ENCODE measurements around the gene BPIFA2. TPM values are rescaled to one million over a fixed set of nuclear protein-coding genes. Genes with fewer than 3 reads are reported as not detected.

Gene BPIFA2
- polyA plus RNA-seq, 3 donors: not detected

DNA sequence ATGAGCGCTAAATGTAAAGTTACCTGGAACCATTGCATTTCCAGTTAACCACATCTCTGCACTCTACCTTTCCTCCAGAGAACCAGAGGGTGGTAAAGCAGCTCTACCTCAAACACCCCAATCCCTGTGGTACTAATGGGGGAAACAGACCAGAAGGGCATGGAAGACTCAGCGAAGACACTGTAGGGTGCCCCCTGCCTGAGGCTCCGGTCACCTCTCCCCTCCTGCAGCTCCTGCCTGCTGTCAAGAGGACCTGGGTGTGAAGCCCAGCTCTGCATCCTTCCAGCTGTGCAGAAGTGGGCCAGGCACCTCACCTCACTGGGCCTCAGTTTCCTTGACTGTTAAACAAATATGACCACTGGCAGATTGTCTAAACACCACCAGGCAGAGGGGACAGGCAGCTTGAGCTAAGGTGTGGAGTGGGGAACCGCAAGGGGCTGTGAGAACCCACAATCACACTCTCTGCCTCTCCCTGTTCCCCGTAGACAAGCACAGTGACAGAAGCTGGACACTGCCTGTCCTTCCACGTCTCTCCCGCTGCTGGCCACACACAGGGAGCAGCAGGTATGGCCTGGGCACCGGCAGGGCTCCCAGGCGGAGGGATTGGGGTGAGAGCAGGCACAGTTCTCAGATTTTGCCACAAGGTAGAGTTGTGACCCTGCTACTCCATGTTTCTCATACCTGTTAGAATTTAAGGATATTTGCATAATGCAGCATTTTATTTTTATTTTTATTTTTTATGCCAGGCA, 9.1 kb upstream of the BPIFA2 start:
- H3K27ac ChIP-seq (ENCODE audit: low read depth, low read length): no peak overlapping the region
- WGBS, 3 donors: 70 to 82% (median 81%) methylated on average over 9 of the region's 9 CpGs

DNA sequence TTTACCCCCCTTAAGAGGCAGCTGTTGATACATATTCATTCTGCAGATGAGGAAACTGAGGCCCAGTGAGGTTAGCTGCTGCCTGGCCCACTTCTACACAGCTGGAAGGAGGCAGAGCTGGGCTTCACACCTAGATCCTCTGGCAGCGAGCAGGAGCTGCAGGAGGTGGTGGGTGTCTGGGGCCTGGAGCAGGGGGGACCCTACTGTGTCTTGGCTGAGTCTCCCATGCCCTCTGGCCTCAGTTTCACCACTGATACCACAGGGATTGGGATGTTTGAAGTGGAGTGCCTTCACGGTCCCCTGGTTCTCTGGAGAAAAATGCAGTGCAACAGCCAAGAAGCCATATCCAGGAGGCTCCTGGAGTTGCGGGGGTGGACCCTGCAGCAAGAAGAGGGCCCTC, 8.2 kb upstream of the BPIFA2 start:
- 73 to 80% (median 75%) methylated on average over 3 of the region's 3 CpGs for whole genome bisulfite sequencing, 3 donors
- no peak overlapping the region for H3K27ac ChIP-seq (ENCODE audit: low read depth, low read length)

DNA sequence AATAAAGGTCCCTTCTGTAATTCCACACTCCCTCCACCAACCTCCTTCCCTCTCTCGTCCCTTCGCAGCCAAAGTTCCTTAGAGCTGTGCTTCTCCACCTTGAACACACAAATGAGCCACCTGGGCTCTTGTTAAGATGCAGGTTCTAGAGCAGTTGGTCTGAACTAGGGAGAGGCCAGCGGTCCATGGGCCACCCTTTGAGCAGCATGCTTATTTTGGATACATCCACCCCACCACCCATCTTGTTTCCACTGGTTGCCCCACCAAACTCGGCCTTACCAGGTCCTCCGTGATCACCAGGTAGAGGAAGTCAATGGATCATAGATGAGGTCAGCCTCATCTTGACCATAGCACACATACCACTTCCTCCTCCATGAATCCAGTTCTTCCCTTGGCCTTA, 7.3 kb upstream of the BPIFA2 start:
- no peak overlapping the region for H3K27ac ChIP-seq (ENCODE audit: low read depth, low read length)
- WGBS, 3 donors: 70 to 87% (median 79%) methylated on average over 5 of the region's 5 CpGs

DNA sequence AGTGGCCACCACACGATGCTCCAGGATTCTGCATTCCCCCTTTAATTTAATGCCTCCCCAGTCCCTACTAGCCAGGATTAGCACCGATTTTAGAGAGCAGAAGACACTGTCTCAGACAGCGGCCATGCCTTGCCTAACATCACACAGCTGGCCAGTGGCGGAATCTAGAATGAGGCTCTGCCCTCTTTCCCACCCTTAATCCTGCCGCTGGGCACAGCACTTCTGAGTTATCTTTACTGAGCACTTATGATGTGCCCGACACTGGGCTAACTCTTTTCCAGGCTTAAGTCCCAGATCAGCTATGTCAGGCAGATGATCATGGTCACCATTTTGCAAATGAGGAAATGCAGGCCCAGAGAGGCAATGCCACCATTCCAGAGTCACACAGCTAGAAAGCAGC, 5.6 kb upstream of the BPIFA2 start:
- no peak overlapping the region for H3K27ac ChIP-seq (ENCODE audit: low read depth, low read length)
- WGBS, 3 donors: 83 to 88% (median 88%) methylated on average over 6 of the region's 6 CpGs

DNA sequence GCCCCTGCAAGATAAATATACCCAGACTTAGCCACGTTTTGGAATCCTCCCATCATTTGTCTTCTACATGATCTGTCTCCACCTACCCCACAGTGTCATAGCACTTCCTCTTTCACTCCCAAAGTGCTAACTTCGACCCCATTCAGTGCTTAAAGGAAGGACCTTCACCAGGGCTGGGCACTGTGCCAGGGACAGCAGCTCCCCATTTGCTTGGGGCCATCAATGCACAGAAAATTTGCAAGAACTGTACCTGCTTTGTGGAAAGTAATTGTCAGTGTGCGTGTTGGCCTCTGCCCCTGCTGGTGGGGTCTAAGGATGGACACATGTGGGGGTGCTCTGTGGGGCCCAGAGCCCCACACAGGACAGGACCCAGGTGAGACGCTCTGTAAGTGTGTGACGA, 5.2 kb upstream of the BPIFA2 start:
- 44 to 59% (median 52%) methylated on average over 5 of the region's 5 CpGs for WGBS, 3 donors

DNA sequence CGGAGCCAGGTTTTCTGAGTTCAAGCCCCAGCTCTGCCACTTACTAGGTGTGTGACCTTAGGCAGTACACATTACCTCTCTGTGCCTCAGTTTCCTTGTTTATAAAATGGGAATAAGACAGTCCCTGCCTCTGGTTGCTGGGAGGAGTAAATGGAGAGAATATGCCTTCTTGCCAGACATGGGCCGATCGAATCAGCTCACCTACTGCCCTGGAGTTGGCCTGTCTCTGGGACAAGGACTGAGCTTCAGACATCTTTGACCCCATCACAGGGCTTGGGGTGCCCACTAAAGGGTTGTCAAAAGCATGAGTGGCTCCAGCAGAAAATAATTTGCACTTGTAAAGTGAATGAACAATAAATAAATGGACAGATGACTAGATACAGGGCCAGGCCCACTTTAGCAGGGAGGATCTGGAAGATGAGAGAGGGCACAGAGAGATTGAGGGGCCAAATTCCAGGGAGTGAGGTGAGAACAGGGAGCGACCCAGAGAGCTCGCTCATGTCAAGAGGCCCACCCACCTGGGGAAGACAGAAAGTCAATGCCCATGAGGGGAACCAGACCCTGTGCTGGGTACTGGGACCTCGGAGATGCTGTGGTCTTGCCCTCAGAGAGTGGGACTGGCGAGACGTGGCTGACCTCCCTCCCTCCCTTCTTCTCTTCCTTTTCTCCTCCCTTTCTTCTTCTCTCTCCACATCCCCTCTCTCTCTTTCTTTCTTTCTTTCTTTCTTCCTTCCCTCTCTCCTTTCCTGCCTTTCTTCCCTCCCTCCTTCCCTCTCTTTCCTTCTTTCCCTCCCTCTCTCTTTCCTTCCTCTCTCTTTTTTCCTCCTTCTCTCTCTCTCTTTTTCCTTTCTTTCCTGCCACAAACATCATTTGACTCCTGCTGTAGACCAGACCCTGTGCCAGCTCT, 3.9 kb upstream of the BPIFA2 start:
- H3K27ac ChIP-seq (ENCODE audit: low read depth, low read length): no peak overlapping the region
- 69 to 78% (median 75%) methylated on average over 8 of the region's 8 CpGs for WGBS, 3 donors

More for the DNA sequence above, 5.2 kb upstream of the BPIFA2 start:
- H3K27ac ChIP-seq (ENCODE audit: low read depth, low read length): no peak overlapping the region

DNA sequence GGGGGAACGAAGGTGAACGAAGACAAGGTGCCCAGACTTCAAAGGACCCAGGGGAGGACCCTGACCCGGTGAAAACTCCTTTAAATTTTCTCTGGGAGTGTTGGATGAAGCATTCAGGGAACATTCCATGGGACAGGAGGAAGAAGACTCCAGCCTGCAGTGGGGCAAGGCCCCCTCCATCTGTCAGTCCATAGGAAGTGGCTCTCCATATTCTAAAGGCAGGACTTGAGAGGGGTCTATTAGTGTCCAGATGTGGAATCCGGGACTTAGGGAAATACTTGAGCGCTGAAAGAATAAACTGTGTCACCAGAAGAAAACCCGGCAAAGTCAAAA, 3.2 kb upstream of the BPIFA2 start:
- H3K27ac ChIP-seq (ENCODE audit: low read depth, low read length): no peak overlapping the region
- 66 to 78% (median 75%) methylated on average over 6 of the region's 6 CpGs for WGBS, 3 donors

DNA sequence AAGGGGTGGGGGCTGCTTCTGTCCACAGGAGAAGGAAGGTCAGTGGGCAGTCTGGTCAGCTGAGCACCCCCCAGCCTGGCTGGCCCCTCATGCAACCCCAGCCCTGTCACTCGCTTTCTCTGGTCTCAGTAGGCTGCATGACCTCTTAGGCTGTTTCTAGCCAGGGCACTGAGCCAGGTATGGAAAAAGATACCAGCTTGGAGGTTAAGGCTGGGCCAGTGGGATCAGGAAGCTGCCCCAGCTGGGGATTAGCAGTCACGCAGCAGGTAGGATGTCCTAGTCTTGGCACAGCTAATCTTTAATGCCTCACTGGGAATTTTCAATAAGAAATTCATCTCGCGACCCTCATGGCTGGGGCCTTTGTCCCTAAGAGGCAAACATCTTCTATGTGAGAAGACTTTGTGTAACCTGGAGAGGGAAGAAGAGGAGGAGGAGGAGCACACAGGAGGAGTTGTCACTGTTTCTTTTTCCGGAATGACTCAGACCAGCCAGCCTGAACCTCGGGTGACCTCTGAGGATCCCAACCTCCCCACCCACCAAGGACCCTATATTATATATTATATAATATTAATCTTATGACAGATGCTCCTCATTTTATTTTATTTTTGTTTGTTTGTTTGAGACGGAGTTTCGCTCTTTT, 2.4 kb upstream of the BPIFA2 start:
- 65 to 80% (median 77%) methylated on average over 8 of the region's 8 CpGs for WGBS, 3 donors
- no peak overlapping the region for H3K27ac ChIP-seq (ENCODE audit: low read depth, low read length)

DNA sequence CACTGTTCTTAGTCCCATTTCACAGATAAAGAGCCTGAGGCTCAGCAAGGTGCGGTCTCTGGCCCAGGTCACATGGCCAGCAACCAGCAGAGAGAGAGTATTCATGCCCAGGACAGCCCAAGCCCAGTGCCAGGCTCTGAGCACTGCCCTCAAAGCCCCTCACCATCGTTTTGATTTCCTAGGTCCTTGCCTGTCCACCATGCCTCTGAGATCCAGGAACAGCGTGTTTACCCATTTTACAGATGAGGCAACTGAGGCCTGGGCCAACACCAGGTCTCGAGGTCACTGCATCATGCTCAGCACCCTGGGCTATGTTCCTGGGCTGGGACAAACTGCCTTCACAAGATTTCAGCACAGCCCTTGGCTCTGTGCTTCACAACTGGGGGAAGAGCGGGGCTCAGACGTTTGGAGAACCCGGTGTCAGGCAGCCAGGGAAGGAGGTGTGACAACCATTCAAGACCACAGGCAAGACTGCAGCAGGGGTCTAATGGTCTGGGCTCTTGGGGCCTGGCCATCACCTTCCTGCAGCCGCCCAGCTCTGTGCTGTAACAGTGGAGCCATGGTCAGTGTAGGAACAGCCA, 1.3 kb upstream of the BPIFA2 start:
- 78 to 82% (median 79%) methylated on average over 8 of the region's 8 CpGs for WGBS, 3 donors

DNA sequence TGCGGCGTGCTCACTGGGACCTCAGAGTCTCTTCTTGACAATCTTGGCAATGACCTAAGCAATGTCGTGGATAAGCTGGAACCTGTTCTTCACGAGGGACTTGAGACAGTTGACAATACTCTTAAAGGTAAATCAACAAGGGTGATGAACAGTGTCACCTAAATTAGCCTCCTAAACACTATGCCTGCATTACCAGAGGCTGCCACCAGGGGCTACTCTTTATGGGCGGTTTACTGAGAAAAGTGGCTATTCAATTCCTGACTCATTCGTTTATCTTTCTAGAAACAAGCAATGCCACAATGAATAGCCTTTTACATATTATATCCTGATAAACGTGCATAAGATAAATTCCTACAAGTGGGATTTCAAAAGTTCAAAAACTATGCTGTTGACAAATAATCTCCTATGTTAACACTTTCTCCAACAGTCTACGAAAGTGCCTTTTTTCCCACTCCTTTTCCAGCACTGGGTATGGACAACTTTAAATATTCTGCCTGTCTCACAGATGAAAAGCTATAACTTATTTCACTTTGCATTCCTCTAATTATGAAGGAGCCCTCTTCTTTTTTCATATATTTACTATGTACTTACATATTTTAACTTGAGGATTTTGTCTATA, 1.3 kb downstream of the BPIFA2 start:
- WGBS, 3 donors: 52 to 55% (median 53%) methylated on average over 8 of the region's 8 CpGs
- no peak overlapping the region for H3K27ac ChIP-seq (ENCODE audit: low read depth, low read length)

More for the DNA sequence above, 1.3 kb upstream of the BPIFA2 start:
- no peak overlapping the region for H3K27ac ChIP-seq (ENCODE audit: low read depth, low read length)

DNA sequence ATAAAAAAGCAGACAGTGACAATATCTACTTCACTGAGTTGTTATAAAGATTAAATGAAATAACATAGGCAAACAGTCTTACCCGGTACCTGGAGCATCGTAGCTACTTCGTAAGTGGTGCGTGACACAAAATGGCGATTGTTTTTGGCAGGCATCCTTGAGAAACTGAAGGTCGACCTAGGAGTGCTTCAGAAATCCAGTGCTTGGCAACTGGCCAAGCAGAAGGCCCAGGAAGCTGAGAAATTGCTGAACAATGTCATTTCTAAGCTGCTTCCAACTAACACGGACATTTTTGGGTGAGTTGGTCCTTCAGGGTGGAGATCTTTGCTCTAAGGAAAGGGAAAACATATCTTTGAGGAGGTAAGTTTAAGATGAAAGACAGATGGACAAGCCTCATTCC, 4.8 kb downstream of the BPIFA2 start:
- H3K27ac ChIP-seq (ENCODE audit: low read depth, low read length): no peak overlapping the region
- WGBS, 3 donors: 53 to 56% (median 54%) methylated on average over 7 of the region's 7 CpGs

DNA sequence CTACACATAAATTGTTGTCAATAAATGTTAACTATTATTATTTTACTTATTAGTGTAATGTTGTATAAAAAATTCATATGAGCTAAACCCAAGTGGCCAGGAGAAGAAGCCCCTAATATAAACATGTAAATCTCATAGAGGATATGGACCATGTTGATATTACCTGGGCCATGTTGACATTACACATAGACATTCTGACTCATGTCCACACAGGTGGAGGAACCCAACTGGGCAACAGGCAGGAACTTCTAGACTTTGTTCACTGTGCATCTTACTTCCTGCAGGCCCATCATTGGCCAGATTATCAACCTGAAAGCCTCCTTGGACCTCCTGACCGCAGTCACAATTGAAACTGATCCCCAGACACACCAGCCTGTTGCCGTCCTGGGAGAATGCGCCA, 7.2 kb downstream of the BPIFA2 start:
- no peak overlapping the region for H3K27ac ChIP-seq (ENCODE audit: low read depth, low read length)
- WGBS, 3 donors: 80 to 90% (median 87%) methylated on average over 3 of the region's 3 CpGs

DNA sequence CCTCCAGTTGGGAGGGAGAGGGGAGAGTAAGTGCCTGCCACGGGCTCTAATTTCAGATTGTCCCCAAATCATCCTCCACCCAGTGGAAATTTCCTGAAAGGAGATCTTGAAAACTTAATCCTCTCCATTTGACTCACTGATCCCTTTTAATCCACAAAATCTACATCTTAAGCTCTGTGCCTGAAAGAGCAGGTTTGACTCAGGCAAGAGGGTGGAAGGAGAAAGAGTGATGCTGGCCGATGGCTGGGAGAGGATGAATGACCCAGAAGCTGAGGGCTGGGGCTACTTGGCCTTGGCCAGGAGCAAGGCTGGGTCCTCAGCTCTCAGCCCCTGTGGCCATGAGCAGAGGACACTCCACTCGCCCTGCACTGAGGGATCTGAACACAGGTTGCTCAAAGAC, 8.1 kb downstream of the BPIFA2 start:
- WGBS, 3 donors: 66 to 79% (median 74%) methylated on average over 3 of the region's 3 CpGs
- no peak overlapping the region for H3K27ac ChIP-seq (ENCODE audit: low read depth, low read length)

DNA sequence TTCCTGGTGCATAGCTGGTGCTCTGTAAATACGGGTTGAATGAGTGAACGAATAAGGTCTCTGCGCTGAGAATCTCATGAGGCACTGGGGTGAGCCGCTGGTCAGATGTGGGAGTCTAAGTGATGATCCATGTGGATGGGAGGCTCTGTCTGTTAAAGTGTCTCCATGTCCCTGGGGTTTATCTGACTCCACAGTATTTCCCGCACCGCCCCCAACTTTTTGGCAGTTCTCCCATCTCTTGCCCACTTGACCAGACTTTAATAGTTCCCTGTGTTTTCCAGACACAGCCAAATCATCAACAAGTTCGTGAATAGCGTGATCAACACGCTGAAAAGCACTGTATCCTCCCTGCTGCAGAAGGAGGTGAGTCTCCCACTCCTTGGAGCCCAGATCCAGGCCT, 9.9 kb downstream of the BPIFA2 start:
- H3K27ac ChIP-seq (ENCODE audit: low read depth, low read length): no peak overlapping the region
- WGBS, 3 donors: 60 to 65% (median 63%) methylated on average over 9 of the region's 9 CpGs

DNA sequence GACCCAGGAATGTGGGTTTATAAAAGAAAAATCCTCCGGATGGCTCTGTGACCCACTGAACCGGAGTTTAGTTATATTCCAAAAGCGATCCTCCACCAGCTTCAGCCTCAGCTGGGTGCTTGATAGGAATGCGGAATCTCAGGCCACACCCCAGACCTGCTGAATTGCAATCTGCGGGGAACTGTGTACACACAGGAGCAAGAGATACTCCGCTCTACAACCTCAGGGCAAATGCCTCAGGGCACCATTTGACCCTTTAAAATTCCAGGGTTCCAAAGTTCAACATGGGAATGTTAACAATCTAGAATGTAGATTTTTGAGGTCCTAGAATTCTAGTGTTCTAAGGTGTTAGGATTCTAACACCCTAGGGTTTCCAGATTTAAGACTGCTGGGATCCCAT, 10.8 kb downstream of the BPIFA2 start:
- H3K27ac ChIP-seq (ENCODE audit: low read depth, low read length): no peak overlapping the region
- 60 to 82% (median 77%) methylated on average over 6 of the region's 6 CpGs for WGBS, 3 donors

DNA sequence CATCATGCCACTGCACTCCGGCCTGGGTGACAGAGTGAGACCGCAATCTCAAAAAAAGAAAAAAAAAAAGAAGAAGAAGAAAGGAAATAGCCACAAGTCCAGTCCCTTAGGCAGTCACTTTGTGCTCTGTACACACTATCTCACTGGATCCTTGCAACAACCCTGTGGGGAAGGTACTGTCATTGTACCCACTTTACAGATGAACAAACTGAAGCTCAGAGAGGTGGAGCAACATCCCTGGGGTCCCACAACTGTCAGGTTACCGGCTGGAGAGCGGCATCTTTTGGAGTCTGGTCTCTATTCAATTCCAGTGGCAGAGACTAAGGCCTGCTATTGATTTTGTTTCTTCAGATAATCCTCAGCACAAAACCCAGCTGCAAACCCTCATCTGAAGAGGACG, 12.2 kb downstream of the BPIFA2 start:
- H3K27ac ChIP-seq (ENCODE audit: low read depth, low read length): no peak overlapping the region
- WGBS, 3 donors: 77 to 89% (median 88%) methylated on average over 5 of the region's 5 CpGs

DNA sequence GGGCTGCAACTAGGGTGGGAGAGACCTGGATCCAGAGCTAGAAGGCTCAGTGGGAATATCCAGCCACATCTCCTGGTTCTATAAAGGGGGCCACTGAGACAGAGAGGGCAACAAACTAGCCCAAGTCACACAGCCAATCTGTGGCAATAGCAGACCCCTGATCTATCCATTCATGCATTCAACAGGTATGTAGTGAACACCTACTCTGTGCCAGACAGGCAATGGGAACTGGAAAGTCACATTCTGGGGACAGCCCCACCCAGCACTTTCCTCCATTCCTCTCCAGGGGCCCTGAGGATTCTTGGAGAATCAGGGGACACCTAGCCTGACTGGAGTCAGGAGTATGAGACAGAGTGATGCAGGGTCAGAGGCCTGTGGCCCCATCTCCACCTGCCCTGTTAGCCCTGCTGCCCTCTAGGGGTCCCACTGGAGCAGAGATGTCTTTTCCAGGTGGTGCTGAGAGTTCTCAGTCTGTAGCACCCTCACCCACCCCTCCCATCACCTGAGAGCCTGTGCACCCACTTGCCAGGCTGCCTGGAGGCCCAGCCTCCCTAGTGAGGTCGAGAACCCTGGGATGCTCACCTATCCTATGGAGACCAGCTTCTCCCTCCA, 13.6 kb downstream of the BPIFA2 start:
- H3K27ac ChIP-seq (ENCODE audit: low read depth, low read length): no peak overlapping the region
- 59 to 80% (median 75%) methylated on average over 1 of the region's 1 CpG for WGBS, 3 donors

DNA sequence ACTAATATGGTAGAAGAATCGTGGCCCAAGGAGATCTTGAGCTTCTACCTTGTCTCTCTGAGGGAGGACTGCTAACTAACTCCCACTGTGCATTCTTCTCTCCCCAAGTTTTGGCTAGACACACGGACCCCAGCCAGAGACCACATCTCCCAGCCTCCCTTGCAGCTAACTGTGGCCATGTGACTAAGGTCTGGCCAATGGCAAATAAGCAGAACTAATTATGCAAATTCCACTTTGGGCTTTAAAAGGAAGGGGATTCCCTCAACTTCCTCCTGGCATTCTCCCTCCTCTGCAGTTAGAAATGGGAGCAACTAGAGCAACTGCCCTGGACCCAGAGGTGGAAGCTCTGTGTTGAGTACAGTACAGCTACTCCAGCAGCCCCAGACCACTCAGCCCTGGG, 15.4 kb downstream of the BPIFA2 start:
- WGBS, 3 donors: 67 to 82% (median 74%) methylated on average over 2 of the region's 2 CpGs
- no peak overlapping the region for H3K27ac ChIP-seq (ENCODE audit: low read depth, low read length)

All from adipose tissue (tissue), 3 donors.